Measurements from ENCODE around the gene SNAP25.

The SNAP25 gene

DNA sequence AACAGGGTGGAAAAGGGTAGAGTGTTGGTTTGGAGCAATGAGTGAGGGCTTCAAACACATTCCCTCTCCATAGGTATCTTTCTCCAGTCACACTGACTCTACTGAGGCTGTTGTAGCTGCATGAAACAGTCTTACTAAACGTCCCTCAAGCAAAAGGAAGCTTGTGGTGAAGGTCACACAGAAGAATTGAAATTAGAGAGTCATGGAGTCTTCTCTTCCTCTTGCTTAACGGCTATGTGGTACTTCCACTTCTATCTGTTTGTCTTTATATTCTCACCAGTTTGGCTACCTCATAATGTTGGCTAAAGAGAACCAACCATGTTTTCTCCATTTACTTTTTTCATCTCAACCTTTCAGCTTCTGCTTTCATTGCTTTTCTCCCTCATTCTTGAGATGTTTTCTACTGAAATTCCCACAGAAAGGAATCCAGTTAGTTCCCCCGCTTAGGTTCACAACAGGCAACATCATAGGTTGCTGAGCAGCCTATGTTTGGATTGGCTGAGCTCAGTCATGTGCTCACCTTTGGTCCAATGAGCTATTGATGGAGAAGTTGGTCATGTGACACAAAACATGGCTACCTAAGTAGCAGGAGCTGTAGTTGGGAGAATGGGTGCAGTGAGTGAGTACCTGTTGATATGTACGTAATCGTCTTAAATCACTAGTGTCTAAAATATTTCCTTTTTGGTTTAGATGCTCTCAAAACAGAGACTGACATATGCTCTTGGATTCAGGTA is 99.8 kb downstream of the SNAP25 start:
- H3K9me3 Mint-ChIP-seq (ENCODE audit: low read depth): no peaks in the 10 kb centered on the region
- H3K4me3 Mint-ChIP-seq: no peak overlapping the region
- H3K27me3 Mint-ChIP-seq: peaks cover 6% of the 10 kb centered on the region
- no peaks in the 10 kb centered on the region for H3K4me1 Mint-ChIP-seq (ENCODE audit: low read depth)
- H3K27ac Mint-ChIP-seq: no peak overlapping the region
- H3K36me3 Mint-ChIP-seq: no peaks in the 10 kb centered on the region

- H3K27ac Mint-ChIP-seq: no peak overlapping the region
- no peak overlapping the region for H3K4me3 Mint-ChIP-seq
- H3K36me3 Mint-ChIP-seq: no peaks in the 10 kb centered on the region
- no peaks in the 10 kb centered on the region for H3K9me3 Mint-ChIP-seq (ENCODE audit: low read depth)
- H3K27me3 Mint-ChIP-seq: peaks cover 4% of the 10 kb centered on the region
- no peaks in the 10 kb centered on the region for H3K4me1 Mint-ChIP-seq (ENCODE audit: low read depth)
Measured at GRCh38 chr20:10319855-10320254, 101.2 kb downstream of the SNAP25 start.

DNA sequence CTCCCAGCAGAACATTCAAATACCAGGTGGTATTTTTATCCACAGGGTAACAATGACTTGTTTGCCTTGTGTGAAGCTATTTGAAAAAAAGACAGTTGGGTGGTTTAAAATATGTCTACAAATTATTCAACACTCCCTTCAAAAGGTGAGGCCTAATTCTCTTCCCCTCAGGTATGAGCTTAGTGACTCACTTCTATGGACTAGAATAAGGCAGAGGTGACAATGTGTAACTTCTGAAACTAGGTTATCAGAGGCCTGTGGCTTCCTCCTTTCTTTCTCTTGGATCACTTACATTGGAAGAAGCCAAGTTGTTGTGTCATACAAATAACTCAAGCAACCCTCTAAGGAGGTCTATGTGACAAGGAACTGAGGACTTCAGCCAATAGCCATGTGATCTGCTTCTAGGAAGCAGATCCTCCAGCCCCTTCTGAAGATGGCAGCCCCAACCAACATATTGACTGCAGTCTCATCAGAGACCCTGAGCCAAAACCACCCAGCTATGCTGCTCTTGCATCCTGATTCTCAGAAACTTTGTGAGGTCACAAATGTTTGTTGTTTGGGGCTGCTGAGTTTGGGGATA is 102.6 kb downstream of the SNAP25 start:
- H3K36me3 Mint-ChIP-seq: no peaks in the 10 kb centered on the region
- no peaks in the 10 kb centered on the region for H3K4me1 Mint-ChIP-seq (ENCODE audit: low read depth)
- peaks cover 4% of the 10 kb centered on the region for H3K27me3 Mint-ChIP-seq

GRCh38 chr20:10322073-10323012 is 103.7 kb downstream of the SNAP25 start:
- peaks cover 7% of the 10 kb centered on the region for H3K27me3 Mint-ChIP-seq
- H3K27ac Mint-ChIP-seq: no peak overlapping the region
- H3K4me1 Mint-ChIP-seq (ENCODE audit: low read depth): no peaks in the 10 kb centered on the region

More for the DNA sequence above, 102.6 kb downstream of the SNAP25 start:
- H3K9me3 Mint-ChIP-seq (ENCODE audit: low read depth): no peaks in the 10 kb centered on the region
- H3K27ac Mint-ChIP-seq: no peak overlapping the region
- H3K4me3 Mint-ChIP-seq: no peak overlapping the region

GRCh38 chr20:10323729-10324128 is 105.1 kb downstream of the SNAP25 start:
- Mint-ChIP-seq H3K36me3 (no peaks in the 10 kb centered on the region), H3K27me3 (peaks cover 7% of the 10 kb centered on the region), H3K9me3 (ENCODE audit: low read depth) (no peaks in the 10 kb centered on the region), H3K27ac (no peak overlapping the region), H3K4me1 (ENCODE audit: low read depth) (no peaks in the 10 kb centered on the region), H3K4me3 (no peak overlapping the region)

More at GRCh38 chr20:10322073-10323012, 103.7 kb downstream of the SNAP25 start:
- H3K4me3 Mint-ChIP-seq: no peak overlapping the region
- no peaks in the 10 kb centered on the region for H3K9me3 Mint-ChIP-seq (ENCODE audit: low read depth)
- no peaks in the 10 kb centered on the region for H3K36me3 Mint-ChIP-seq

GRCh38 chr20:10324198-10324847 is 105.7 kb downstream of the SNAP25 start:
- Mint-ChIP-seq H3K36me3 (no peaks in the 10 kb centered on the region), H3K27ac (no peak overlapping the region), H3K4me3 (no peak overlapping the region), H3K9me3 (ENCODE audit: low read depth) (no peaks in the 10 kb centered on the region), H3K27me3 (peaks cover 7% of the 10 kb centered on the region), H3K4me1 (ENCODE audit: low read depth) (no peaks in the 10 kb centered on the region)

GRCh38 chr20:10328897-10329255 is 110.2 kb downstream of the SNAP25 start:
- Mint-ChIP-seq H3K27ac (no peak overlapping the region), H3K36me3 (no peaks in the 10 kb centered on the region), H3K4me1 (ENCODE audit: low read depth) (no peaks in the 10 kb centered on the region), H3K27me3 (peaks cover 6% of the 10 kb centered on the region), H3K9me3 (ENCODE audit: low read depth) (no peaks in the 10 kb centered on the region), H3K4me3 (no peak overlapping the region)

DNA sequence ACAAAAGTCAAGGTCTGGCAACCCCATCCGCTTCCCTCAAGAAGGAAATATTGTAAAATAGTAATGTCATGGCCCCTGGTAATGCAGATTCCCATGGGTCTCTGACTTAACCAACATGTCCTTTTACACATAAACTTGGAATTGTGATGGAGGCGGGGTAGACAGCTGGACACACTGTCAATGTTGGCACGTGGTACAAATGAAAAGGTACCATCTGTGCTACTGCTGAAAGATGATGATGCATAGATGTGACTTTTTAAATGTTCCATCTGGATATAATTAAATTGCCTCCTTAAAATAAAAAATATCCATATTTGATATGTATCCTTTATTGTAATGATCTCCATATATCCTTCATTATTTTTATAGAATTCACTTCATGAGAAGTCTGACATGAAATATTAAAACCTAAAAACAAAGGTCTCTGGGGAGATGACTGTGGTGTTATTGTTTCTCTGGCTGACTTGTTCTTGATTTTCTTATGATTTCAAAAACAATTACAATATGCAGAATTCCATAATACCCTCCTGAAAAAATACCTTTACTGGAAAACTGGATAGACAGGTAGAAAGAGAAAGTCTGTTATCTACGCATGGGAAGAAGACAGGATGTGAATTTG is 110.9 kb downstream of the SNAP25 start:
- Mint-ChIP-seq H3K27ac (no peak overlapping the region), H3K4me3 (no peak overlapping the region), H3K4me1 (ENCODE audit: low read depth) (no peaks in the 10 kb centered on the region), H3K27me3 (peaks cover 4% of the 10 kb centered on the region), H3K9me3 (ENCODE audit: low read depth) (no peaks in the 10 kb centered on the region), H3K36me3 (no peaks in the 10 kb centered on the region)

DNA sequence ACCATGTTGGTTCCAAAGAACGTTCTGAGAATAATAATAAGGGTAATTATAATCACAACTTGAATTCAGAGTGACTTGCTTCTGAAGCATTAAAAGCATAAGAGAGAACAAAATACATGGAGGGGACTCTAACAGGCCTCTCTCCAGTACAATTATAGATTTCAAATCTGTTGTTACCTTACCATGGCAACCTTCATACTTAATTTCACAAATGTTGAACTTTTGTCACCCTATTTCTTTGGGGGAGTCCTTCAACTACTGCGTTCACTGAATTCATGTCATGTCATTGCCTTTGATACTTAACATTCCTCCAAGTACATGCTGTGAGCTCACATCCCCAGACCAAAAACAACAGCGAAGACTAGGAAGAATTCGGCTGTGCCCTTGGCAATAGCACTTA is 111.4 kb downstream of the SNAP25 start:
- H3K36me3 Mint-ChIP-seq: no peaks in the 10 kb centered on the region
- H3K4me3 Mint-ChIP-seq: no peak overlapping the region
- no peaks in the 10 kb centered on the region for H3K9me3 Mint-ChIP-seq (ENCODE audit: low read depth)
- H3K27me3 Mint-ChIP-seq: peaks cover 4% of the 10 kb centered on the region
- no peaks in the 10 kb centered on the region for H3K4me1 Mint-ChIP-seq (ENCODE audit: low read depth)
- H3K27ac Mint-ChIP-seq: no peak overlapping the region

- no peaks in the 10 kb centered on the region for H3K9me3 Mint-ChIP-seq (ENCODE audit: low read depth)
- H3K4me3 Mint-ChIP-seq: no peak overlapping the region
- H3K27ac Mint-ChIP-seq: no peak overlapping the region
Measured at GRCh38 chr20:10332656-10333415, 114.2 kb downstream of the SNAP25 start.

GRCh38 chr20:10336959-10337729 is 118.5 kb downstream of the SNAP25 start:
- H3K9me3 Mint-ChIP-seq (ENCODE audit: low read depth): no peaks in the 10 kb centered on the region
- no peak overlapping the region for H3K4me3 Mint-ChIP-seq
- H3K27ac Mint-ChIP-seq: no peak overlapping the region
- no peaks in the 10 kb centered on the region for H3K4me1 Mint-ChIP-seq (ENCODE audit: low read depth)
- H3K36me3 Mint-ChIP-seq: no peaks in the 10 kb centered on the region
- H3K27me3 Mint-ChIP-seq: peaks cover 3% of the 10 kb centered on the region

More at GRCh38 chr20:10332656-10333415, 114.2 kb downstream of the SNAP25 start:
- Mint-ChIP-seq H3K36me3 (no peaks in the 10 kb centered on the region), H3K27me3 (peaks cover 3% of the 10 kb centered on the region), H3K4me1 (ENCODE audit: low read depth) (no peaks in the 10 kb centered on the region)

GRCh38 chr20:10338426-10339180 is 120.0 kb downstream of the SNAP25 start:
- Mint-ChIP-seq H3K27me3 (peaks cover 4% of the 10 kb centered on the region), H3K9me3 (ENCODE audit: low read depth) (no peaks in the 10 kb centered on the region), H3K4me1 (ENCODE audit: low read depth) (no peaks in the 10 kb centered on the region), H3K27ac (no peak overlapping the region), H3K36me3 (no peaks in the 10 kb centered on the region), H3K4me3 (no peak overlapping the region)

- no peaks in the 10 kb centered on the region for H3K9me3 Mint-ChIP-seq (ENCODE audit: low read depth)
- no peak overlapping the region for H3K27ac Mint-ChIP-seq
- no peaks in the 10 kb centered on the region for H3K36me3 Mint-ChIP-seq
- peaks cover 4% of the 10 kb centered on the region for H3K27me3 Mint-ChIP-seq
- no peaks in the 10 kb centered on the region for H3K4me1 Mint-ChIP-seq (ENCODE audit: low read depth)
- no peak overlapping the region for H3K4me3 Mint-ChIP-seq
Measured at GRCh38 chr20:10339609-10340008, 121.0 kb downstream of the SNAP25 start.
